Heart right ventricle (tissue), 16 donors: Measurements from ENCODE around the gene MACO1. TPM values are rescaled to one million over a fixed set of nuclear protein-coding genes. Genes with fewer than 3 reads are reported as not detected.
A peak's percentile ranks its signal among the peaks of the same experiment; 100 is the strongest.

Experiments used
- ATAC-seq, 8 donors: fragments of 200-7000 bp; cut with Tn5 transposase; one replicate each; pipeline ENCODE4 v1.9.1; 2020; ENCODE audit warnings: mild to moderate bottlenecking in 8 of 8, moderate library complexity in 8 of 8, moderate number of reproducible peaks in 1 of 8
- DNase-seq, 2 donors: peaks; one replicate each; pipeline ENCODE4 v3.0.0-alpha.2; 2020
- H3K27ac ChIP-seq, 10 donors: fragments of 200-600 bp; sonication (generic) in 2 of 10; one replicate each; pipeline versions ENCODE4 v1.5.0 to v1.8.0; 2020 to 2022; ENCODE audit warnings: mild to moderate bottlenecking in 3 of 10
- H3K27me3 ChIP-seq, 7 donors: fragments of 200-600 bp; one replicate each; pipeline ENCODE4 v1.8.0; 2021 to 2022; ENCODE audit warnings: mild to moderate bottlenecking in 2 of 7
- H3K36me3 ChIP-seq, 9 donors: fragments of 200-600 bp; sonication (generic) in 1 of 9; one replicate each; pipeline versions ENCODE4 v1.5.0 to v1.8.0; 2020 to 2022; ENCODE audit warnings: mild to moderate bottlenecking in 2 of 9
- H3K4me1 ChIP-seq, 9 donors: fragments of 200-600 bp; sonication (generic) in 1 of 9; one replicate each; pipeline versions ENCODE4 v1.5.0 to v1.8.0; 2020 to 2022; ENCODE audit warnings: mild to moderate bottlenecking in 4 of 9
- H3K4me3 ChIP-seq, 10 donors: fragments of 200-600 bp; sonication (generic) in 2 of 10; one replicate each; pipeline versions ENCODE4 v1.5.0 to v1.8.0; 2020 to 2022; ENCODE audit warnings: mild to moderate bottlenecking in 7 of 10, moderate library complexity in 2 of 10
- H3K9me3 ChIP-seq, 11 donors: fragments of 200-600 bp in 10 of 11; sonication (generic) in 2 of 11; one replicate each; pipeline versions ENCODE4 v1.5.0 to v1.8.0; 2013 to 2022; ENCODE audit warnings: mild to moderate bottlenecking in 2 of 11, control low read depth in 1 of 11, moderate library complexity in 1 of 11
- CTCF ChIP-seq, 9 donors: fragments of 200-600 bp; sonication (generic) in 2 of 9; IDR thresholded peaks; one replicate each; pipeline versions ENCODE4 v1.5.0 to v1.8.0; 2021 to 2022; ENCODE audit warnings: antibody characterized with exemption in 9 of 9, mild to moderate bottlenecking in 5 of 9, moderate library complexity in 1 of 9
- WGBS, 2 donors: extraction: QIAGEN DNeasy Blood & Tissue Kit; methylation state at CpG; one replicate each; pipeline ENCODE4 v1.1.7; 2013; ENCODE audit warnings: inconsistent platforms in 1 of 2; 5-methylcytosine and 5-hydroxymethylcytosine counted together
- intact Hi-C, 10 donors: fragments of 100-400 bp; cut with DNase I; formaldehyde crosslinking; loops; one replicate each; pipeline versions ENCODE4 v1.11.1 to v1.14.2; 2022
- polyA plus RNA-seq, 2 donors: library from polyadenylated mRNA; stranded (reverse); fragments of 200-250 nt; gene quantifications; one replicate each; pipeline ENCODE4 v1.2.3, GENCODE V29; 2013
- total RNA-seq, 10 donors: library from RNA; stranded (reverse); fragmentation: NEBNext Ultra II Directional in 3 of 10; extraction: Animal tissue kit (Norgen Biotek cat#: 25700) in 3 of 10; gene quantifications; one replicate each; pipeline versions ENCODE4 v1.2.1 to v1.2.4, GENCODE V29; 2021 to 2023
- donor health status: Arrhythmogenic right ventricular cardiomyopathy.
- donor health status: ischemic (EF 13 %, LVEDD 7.1; RV severe dilation, severe dysfunction).
- donor health status: healthy with polysubstance abuse.
- donor health status: DM: no; HTN: yes; CAD: no.
- donor health status: DM: no; HTN: no; CAD: no.
- donor health status: ischemic (EF 25% LVEDD 6.9; RV normal size, moderate dysfunction).
- donor health status: ischemic (EF 25% LVEDD 5.7; RV mildly dilated, moderate dysfunction).
- donor health status: healthy.
- donor health status: DM: yes; HTN: yes; CAD: no.
- donor health status: Ischemic cardiomyopathy.
- donor health status: ischemic (EF 35%, LVEDD 5.7; RV mildly dilated, moderate dysfunction).
- donor health status: nonischemic (EF 11% LVEDD 7.7; RV severe dilation, severe dysfunction).
- donor health status: DM: yes; HTN: yes; CAD: no.
- donor health status: PGD.
- donor health status: ischemic (EF 29% LVEDD 5.4; RV normal size, mild dysfunction).
- donor health status: nonischemic (EF 23%, LVEDD 6.1; RV moderate dilation, normal function).

MACO1 gene
- total and polyA plus RNA-seq, 12 donors, result 8.7 to 15.5 (median 13.2) TPM

GRCh38 chr1:25427696-25428095, 3.0 kb upstream of the MACO1 start:
- ATAC-seq (no peak), DNase-seq (no peak)
- Histone ChIP-seq H3K27ac (no peak overlapping the region), H3K4me1 (peaks cover 0 to 19% (median 17%) of the 10 kb centered on the region in 9 donors), H3K4me3 (no peak overlapping the region), H3K27me3 (no peaks in the 10 kb centered on the region), H3K36me3 (no peaks in the 10 kb centered on the region), H3K9me3 (no peaks in the 10 kb centered on the region)
- 100% methylated on average over 1 of the region's 1 CpG for WGBS, 2 donors
- intact Hi-C loops, result loop anchor here in 1 of 10 donors (10.0 kb wide), 1 partner anchor 97 kb away; no protein-coding TSS in a partner anchor
- no peak for TF ChIP-seq CTCF (IDR thresholded peaks at IDR 0.05)

- TF ChIP-seq CTCF (IDR thresholded peaks at IDR 0.05), result no peak
Measured at GRCh38 chr1:25428475-25429166, 2.1 kb upstream of the MACO1 start.

GRCh38 chr1:25430967-25431881, 527 bp downstream of the MACO1 start:
- ATAC-seq, result peak in 6 of 8 donors; percentile 0 to 48 (median 18)
- Histone ChIP-seq H3K4me3 (peak overlapping the region; percentile 71 to 99 (median 87)), H3K36me3 (no peaks in the 10 kb centered on the region), H3K9me3 (no peaks in the 10 kb centered on the region), H3K27ac (peak overlapping the region; percentile 86 to 97 (median 94)), H3K27me3 (no peaks in the 10 kb centered on the region), H3K4me1 (peaks cover 3 to 53% (median 50%) of the 10 kb centered on the region in 9 donors)
- intact Hi-C loops, result loop anchor here in 4 of 10 donors (5.0 kb wide), 3 partner anchors 36 to 51 kb away; no protein-coding TSS in a partner anchor
- peak in 1 of 2 donors; percentile 20 for DNase-seq
- 0% methylated on average over 61 to 89 of the region's 89 CpGs for WGBS, 2 donors
- no peak for TF ChIP-seq CTCF (IDR thresholded peaks at IDR 0.05)

More at GRCh38 chr1:25428475-25429166, 2.1 kb upstream of the MACO1 start:
- H3K9me3 ChIP-seq, result no peaks in the 10 kb centered on the region
- no peaks in the 10 kb centered on the region for H3K27me3 ChIP-seq
- DNase-seq (no peak), ATAC-seq (no peak)
- 94 to 95% methylated on average over 7 of the region's 7 CpGs for WGBS, 2 donors
- H3K36me3 ChIP-seq, result no peaks in the 10 kb centered on the region
- peaks cover 0 to 27% (median 24%) of the 10 kb centered on the region in 9 donors for H3K4me1 ChIP-seq
- no peak overlapping the region for H3K4me3 ChIP-seq
- H3K27ac ChIP-seq, result no peak overlapping the region
- intact Hi-C loops, result loop anchor here in 1 of 10 donors (10.0 kb wide), 1 partner anchor 96 kb away; no protein-coding TSS in a partner anchor
